Right atrium auricular region (tissue), 2 donors: ENCODE results near the gene SIM2. TPM values are rescaled to one million over a fixed set of nuclear protein-coding genes. Genes with fewer than 3 reads are reported as not detected.
A peak's percentile ranks its signal among the peaks of the same experiment; 100 is the strongest.

Source experiments
- DNase-seq: peaks from one replicate; pipeline ENCODE4 v3.0.0-alpha.2; 2019; ENCODE audit warnings: low spot score
- H3K27ac ChIP-seq, 2 donors: fragments of 200-600 bp; sonication (generic); 1 replicate in 1 of 2; 2 replicates in 1 of 2; pipeline ENCODE4 v1.5.1; 2016 to 2019
- H3K27me3 ChIP-seq, 2 donors: fragments of 200-600 bp; sonication (generic); one replicate each; pipeline versions ENCODE4 v1.5.1 to v1.6.0; 2017 to 2019
- H3K36me3 ChIP-seq: fragments of 200-600 bp; sonication (generic); one replicate; pipeline ENCODE4 v1.5.1; 2016
- H3K4me1 ChIP-seq, 2 donors: fragments of 200-600 bp; sonication (generic); one replicate each; pipeline versions ENCODE4 v1.5.1 to v1.6.0; 2017 to 2019
- H3K4me3 ChIP-seq, 2 donors: fragments of 200-600 bp; sonication (generic); 1 replicate in 1 of 2; 2 replicates in 1 of 2; pipeline ENCODE4 v1.5.1; 2017 to 2019; ENCODE audit warnings: mild to moderate bottlenecking in 1 of 2, moderate library complexity in 1 of 2
- H3K9me3 ChIP-seq, 2 donors: fragments of 200-600 bp; sonication (generic); one replicate each; pipeline ENCODE4 v1.5.1; 2019
- CTCF ChIP-seq, 2 donors: fragments of 200-600 bp; sonication (generic); IDR thresholded peaks; one replicate each; pipeline ENCODE4 v1.5.1; 2019; ENCODE audit warnings: antibody characterized with exemption in 2 of 2
- total RNA-seq, 2 donors: library from RNA; depleted of rRNA; stranded (reverse); fragments of >200 nt; gene quantifications; one replicate each; pipeline ENCODE4 v1.1.0, GENCODE V29; 2016

The SIM2 gene
- total RNA-seq, 2 donors from 2014 or later = not detected

GRCh38 chr21:36703626-36704280 is 4.8 kb downstream of the SIM2 start:
- Histone ChIP-seq H3K9me3 (no peaks in the 10 kb centered on the region), H3K27ac (no peak overlapping the region), H3K4me1 (peaks cover 0 to 75% of the 10 kb centered on the region in 2 donors), H3K4me3 (no peak overlapping the region), H3K27me3 (peaks cover 63 to 98% of the 10 kb centered on the region in 2 donors), H3K36me3 (no peaks in the 10 kb centered on the region)
- no peak for DNase-seq
- no peak for TF ChIP-seq CTCF (IDR thresholded peaks at IDR 0.05)

GRCh38 chr21:36704281-36704957 is 5.5 kb downstream of the SIM2 start:
- H3K9me3 ChIP-seq = no peaks in the 10 kb centered on the region
- H3K27me3 ChIP-seq = peaks cover 68 to 97% of the 10 kb centered on the region in 2 donors
- no peak for DNase-seq
- H3K36me3 ChIP-seq = no peaks in the 10 kb centered on the region
- H3K27ac ChIP-seq = no peak overlapping the region
- H3K4me3 ChIP-seq = no peak overlapping the region
- no peak for TF ChIP-seq CTCF (IDR thresholded peaks at IDR 0.05)
- peaks cover 0 to 75% of the 10 kb centered on the region in 2 donors for H3K4me1 ChIP-seq

GRCh38 chr21:36704958-36705678 is 6.2 kb downstream of the SIM2 start:
- no peak overlapping the region for H3K4me3 ChIP-seq
- H3K9me3 ChIP-seq = no peaks in the 10 kb centered on the region
- H3K27me3 ChIP-seq = peaks cover 68 to 97% of the 10 kb centered on the region in 2 donors
- H3K36me3 ChIP-seq = no peaks in the 10 kb centered on the region
- no peak for DNase-seq
- no peak overlapping the region for H3K27ac ChIP-seq
- H3K4me1 ChIP-seq = peaks cover 0 to 75% of the 10 kb centered on the region in 2 donors
- TF ChIP-seq CTCF (IDR thresholded peaks at IDR 0.05) = no peak

- no peaks in the 10 kb centered on the region for H3K36me3 ChIP-seq
- H3K4me1 ChIP-seq = peaks cover 0 to 74% of the 10 kb centered on the region in 2 donors
- peaks cover 67 to 95% of the 10 kb centered on the region in 2 donors for H3K27me3 ChIP-seq
- DNase-seq = peak; percentile 52
- no peak overlapping the region for H3K4me3 ChIP-seq
- H3K9me3 ChIP-seq = no peaks in the 10 kb centered on the region
- H3K27ac ChIP-seq = no peak overlapping the region
- no peak for TF ChIP-seq CTCF (IDR thresholded peaks at IDR 0.05)
Observed at GRCh38 chr21:36705679-36706481, 7.0 kb downstream of the SIM2 start.

- no peak overlapping the region for H3K27ac ChIP-seq
- peaks cover 0 to 68% of the 10 kb centered on the region in 2 donors for H3K4me1 ChIP-seq
- no peak for DNase-seq
- H3K4me3 ChIP-seq = no peak overlapping the region
- peaks cover 67 to 93% of the 10 kb centered on the region in 2 donors for H3K27me3 ChIP-seq
- H3K9me3 ChIP-seq = no peaks in the 10 kb centered on the region
- TF ChIP-seq CTCF (IDR thresholded peaks at IDR 0.05) = no peak
- H3K36me3 ChIP-seq = no peaks in the 10 kb centered on the region
Observed at GRCh38 chr21:36706482-36706852, 7.6 kb downstream of the SIM2 start.
